Fibroblast of skin of right biceps (primary cell): ENCODE data around the gene MKLN1.
A peak's percentile ranks its signal among the peaks of the same experiment; 100 is the strongest.
"Not testable (repeated sequence)": the region's sequence is repeated elsewhere in the genome, so short reads cannot be mapped to it uniquely, and the experiment has no call there.

ENCODE experiments used
- DNase-seq: peaks from one replicate; pipeline ENCODE4 v3.0.0-alpha.2; 2013

MKLN1 gene

GRCh38 chr7:131327626-131328376 lies at the start of gene MKLN1:
Gene MKLN1, plus strand, starts transcription at chr7:131327876. Its CDS starts 24 bp downstream, at chr7:131327900.
- DNase-seq = peak; percentile 89

- DNase-seq = no peak
Measured at GRCh38 chr7:131279044-131279443, 48.6 kb upstream of the MKLN1 start.

- no peak for DNase-seq
Measured at GRCh38 chr7:131281266-131282048, 46.2 kb upstream of the MKLN1 start.

GRCh38 chr7:131284702-131285419 lies 42.8 kb upstream of the MKLN1 start:
- no peak for DNase-seq

GRCh38 chr7:131285556-131285955 lies 42.1 kb upstream of the MKLN1 start:
- DNase-seq = peak; percentile 25

- no peak for DNase-seq
Measured at GRCh38 chr7:131288450-131288849, 39.2 kb upstream of the MKLN1 start.

- DNase-seq = no peak
Measured at GRCh38 chr7:131289051-131289450, 38.6 kb upstream of the MKLN1 start.

- DNase-seq = no peak
Measured at GRCh38 chr7:131292141-131292905, 35.4 kb upstream of the MKLN1 start.

GRCh38 chr7:131293018-131293417 lies 34.7 kb upstream of the MKLN1 start:
- peak; percentile 16 for DNase-seq

GRCh38 chr7:131294553-131294952 lies 33.1 kb upstream of the MKLN1 start:
- peak; percentile 5 for DNase-seq

GRCh38 chr7:131298608-131298992 lies 29.1 kb upstream of the MKLN1 start:
- DNase-seq = no peak

- DNase-seq = no peak
Measured at GRCh38 chr7:131299074-131299473, 28.6 kb upstream of the MKLN1 start.

- DNase-seq = no peak
Measured at GRCh38 chr7:131300078-131300477, 27.6 kb upstream of the MKLN1 start.

GRCh38 chr7:131300572-131301466 lies 26.9 kb upstream of the MKLN1 start:
- DNase-seq = peak; percentile 14

- DNase-seq = no peak
Measured at GRCh38 chr7:131302446-131302845, 25.2 kb upstream of the MKLN1 start.

GRCh38 chr7:131302876-131303707 lies 24.6 kb upstream of the MKLN1 start:
- peak; percentile 17 for DNase-seq

GRCh38 chr7:131305152-131305551 lies 22.5 kb upstream of the MKLN1 start:
- DNase-seq = no peak

- not testable (repeated sequence) for DNase-seq
Measured at GRCh38 chr7:131306041-131306440, 21.6 kb upstream of the MKLN1 start.

GRCh38 chr7:131306777-131307176 lies 20.9 kb upstream of the MKLN1 start:
- no peak for DNase-seq

- DNase-seq = no peak
Measured at GRCh38 chr7:131307627-131308026, 20.0 kb upstream of the MKLN1 start.

- no peak for DNase-seq
Measured at GRCh38 chr7:131312838-131313237, 14.8 kb upstream of the MKLN1 start.
